Transverse colon (tissue), 4 donors: ENCODE measurements around the gene CIROP. TPM values are rescaled to one million over a fixed set of nuclear protein-coding genes. Genes with fewer than 3 reads are reported as not detected.
A peak's percentile ranks its signal among the peaks of the same experiment; 100 is the strongest.

ENCODE experiments used
- DNase-seq: peaks from one replicate; pipeline ENCODE4 v3.0.0-alpha.2; 2019
- H3K27ac ChIP-seq, 4 donors: fragments of 200-600 bp; sonication (generic); 2 replicates each; pipeline ENCODE4 v1.5.1; 2016 to 2018; ENCODE audit warnings: inconsistent platforms in 4 of 4
- H3K27me3 ChIP-seq: fragments of 200-600 bp; sonication (generic); 2 replicates; pipeline ENCODE4 v1.5.1; 2017; ENCODE audit warnings: inconsistent platforms
- H3K36me3 ChIP-seq, 4 donors: fragments of 200-600 bp; sonication (generic); 2 replicates each; pipeline ENCODE4 v1.5.1; 2017 to 2019; ENCODE audit warnings: inconsistent platforms in 4 of 4
- H3K4me1 ChIP-seq, 4 donors: fragments of 200-600 bp; sonication (generic); 2 replicates each; pipeline ENCODE4 v1.5.1; 2017 to 2020; ENCODE audit warnings: inconsistent platforms in 4 of 4
- H3K4me3 ChIP-seq, 4 donors: fragments of 200-600 bp; sonication (generic); 1 replicate in 1 of 4; 2 replicates in 3 of 4; pipeline versions ENCODE4 v1.5.1 to v1.6.1; 2017 to 2019; ENCODE audit warnings: inconsistent platforms in 4 of 4
- H3K9me3 ChIP-seq, 2 donors: fragments of 200-600 bp; sonication (generic); 2 replicates each; pipeline ENCODE4 v1.5.1; 2017 to 2019; ENCODE audit warnings: inconsistent platforms in 2 of 2
- CTCF ChIP-seq, 5 experiments: fragments of 200-600 bp in 3 of 5; fragments of 450-650 bp in 2 of 5; sonication (generic) in 3 of 5; IDR thresholded peaks; 1 replicate in 2 of 5; 2 replicates in 3 of 5; pipeline ENCODE4 v1.5.1; 2016 to 2017; ENCODE audit warnings: antibody characterized with exemption in 5 of 5, inconsistent platforms in 3 of 5, mild to moderate bottlenecking in 2 of 5, moderate library complexity in 1 of 5
- EP300 ChIP-seq: sonication (generic); formaldehyde crosslinking; IDR thresholded peaks from one replicate; pipeline ENCODE4 v1.6.1; 2017; ENCODE audit warnings: antibody characterized with exemption, low read depth
- POLR2A ChIP-seq: fragments of 450-650 bp; IDR thresholded peaks from one replicate; pipeline ENCODE4 v1.6.1; 2016; ENCODE audit warnings: antibody characterized with exemption, mild to moderate bottlenecking, moderate library complexity
- POLR2AphosphoS5 ChIP-seq, 3 donors: sonication (generic); formaldehyde crosslinking; IDR thresholded peaks; one replicate each; pipeline ENCODE4 v1.6.1; 2016; ENCODE audit warnings: antibody characterized with exemption in 3 of 3
- WGBS, 2 donors: methylation state at CpG; one replicate each; pipeline ENCODE4 v1.1.5; 2018; ENCODE audit warnings: low coverage in 1 of 2; 5-methylcytosine and 5-hydroxymethylcytosine counted together
- in situ Hi-C, 4 donors: fragments of 200-750 bp; cut with MboI; loops; one replicate each; pipeline versions ENCODE4 v1.15.0 to v1.15.1; 2017; ENCODE audit warnings: low sequenced_read_pairs in 3 of 4, low pct_ligation_motif_present in 1 of 4, low pct_unique_long_range_greater_than_20kb in 1 of 4
- intact Hi-C: fragments of 100-400 bp; cut with DNase I; formaldehyde crosslinking; loops from one replicate; pipeline ENCODE4 v1.15.1; 2023; ENCODE audit warnings: low total_unique reads
- total RNA-seq, 4 donors: library from RNA; depleted of rRNA; stranded (reverse); fragments of >200 nt; gene quantifications; one replicate each; pipeline ENCODE4 v1.1.0, GENCODE V29; 2016

The CIROP gene
- total RNA-seq, 4 donors from 2014 or later: not detected

- peak; percentile 85 for DNase-seq
- H3K27ac ChIP-seq: peak overlapping the region; percentile 73 to 90 (median 82)
- TF ChIP-seq EP300 (no peak), CTCF (IDR thresholded peaks at IDR 0.05) (no peak), POLR2AphosphoS5 (IDR thresholded peaks at IDR 0.05) (peak; percentile 68 to 73 (median 69)), POLR2A (peak; percentile 36)
- peaks cover 10 to 48% (median 28%) of the 10 kb centered on the region in 4 donors for H3K4me1 ChIP-seq
- H3K4me3 ChIP-seq: peak overlapping the region; percentile 13 to 57 (median 51)
- intact Hi-C loops: no loop called here
- no peaks in the 10 kb centered on the region for H3K27me3 ChIP-seq
- no peaks in the 10 kb centered on the region for H3K9me3 ChIP-seq
- in situ Hi-C loops: no loop called here
- 0 to 2% methylated on average over 2 to 13 of the region's 14 CpGs for WGBS, 2 donors
- peaks cover 0 to 55% (median 19%) of the 10 kb centered on the region in 4 donors for H3K36me3 ChIP-seq
These were observed 33.4 kb downstream of the CIROP start for GRCh38 chr14:23071244-23071920.

DNA sequence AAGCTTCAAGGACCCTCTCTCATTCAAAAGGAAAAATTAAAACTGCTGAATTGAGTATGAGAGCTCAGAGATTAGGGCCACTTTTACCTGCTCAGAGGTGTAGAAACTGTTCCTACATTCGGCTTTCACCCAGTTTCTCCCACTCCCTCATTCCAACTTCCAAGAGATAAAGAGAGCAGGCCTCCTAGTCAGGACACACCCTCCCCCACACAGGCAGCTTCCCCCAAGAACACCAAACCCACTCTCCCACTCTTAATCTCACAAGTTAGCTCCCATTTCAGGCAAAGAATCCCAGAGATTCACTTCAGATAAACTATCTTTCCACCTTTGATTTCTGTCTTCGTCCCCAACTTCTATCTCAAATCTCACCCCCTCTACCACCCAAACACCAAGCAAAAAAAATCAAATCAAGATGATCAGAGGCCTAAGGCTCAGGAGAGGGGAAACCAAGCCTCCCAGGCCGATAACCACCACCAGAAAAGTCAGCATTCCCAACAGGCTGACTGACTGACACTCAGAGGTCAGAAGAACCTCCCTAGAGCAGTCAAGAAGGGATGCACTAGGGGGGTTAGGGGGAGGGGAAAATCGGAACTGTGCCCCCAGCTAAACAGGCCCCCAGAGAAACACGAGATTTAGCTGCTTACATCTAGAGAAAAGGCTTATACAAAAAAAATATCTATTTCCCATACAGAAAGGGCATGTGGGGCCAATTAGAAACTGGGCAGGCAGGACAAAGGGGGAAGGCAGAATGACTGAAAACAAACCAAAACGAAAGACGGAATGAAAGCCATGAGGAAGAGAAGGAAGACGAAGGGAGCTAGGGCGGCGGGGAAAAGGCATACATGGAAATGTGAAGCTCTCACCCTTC is 34.3 kb downstream of the CIROP start:
- TF ChIP-seq POLR2AphosphoS5 (IDR thresholded peaks at IDR 0.05): no peak
- no peak for TF ChIP-seq POLR2A
- no peak for TF ChIP-seq CTCF (IDR thresholded peaks at IDR 0.05)
- TF ChIP-seq EP300: no peak

GRCh38 chr14:23069413-23069806 is 35.4 kb downstream of the CIROP start:
- WGBS, 2 donors: 82 to 90% methylated on average over 2 to 4 of the region's 4 CpGs
- Histone ChIP-seq H3K36me3 (peaks cover 0 to 52% (median 16%) of the 10 kb centered on the region in 4 donors), H3K27ac (peak overlapping the region; percentile 39 to 55 (median 51)), H3K4me1 (peaks cover 10 to 47% (median 28%) of the 10 kb centered on the region in 4 donors), H3K4me3 (no peak overlapping the region), H3K27me3 (no peaks in the 10 kb centered on the region), H3K9me3 (no peaks in the 10 kb centered on the region)
- in situ Hi-C loops: loop anchor here in 2 of 4 donors (10.0 kb wide), 2 partner anchors 85 to 95 kb away; partner anchors contain the start of gene AJUBA (in 1 of the 2)
- no peak for TF ChIP-seq CTCF (IDR thresholded peaks at IDR 0.05)
- TF ChIP-seq POLR2AphosphoS5 (IDR thresholded peaks at IDR 0.05): no peak
- TF ChIP-seq EP300: no peak
- no peak for TF ChIP-seq POLR2A
- intact Hi-C loops: no loop called here
- DNase-seq: no peak

More for the DNA sequence above, 34.3 kb downstream of the CIROP start:
- Histone ChIP-seq H3K4me3 (peak overlapping the region in 3 of 4 donors; percentile 49 to 57 (median 53)), H3K4me1 (peaks cover 10 to 47% (median 28%) of the 10 kb centered on the region in 4 donors), H3K27ac (peak overlapping the region; percentile 73 to 90 (median 82)), H3K27me3 (no peaks in the 10 kb centered on the region), H3K9me3 (no peaks in the 10 kb centered on the region), H3K36me3 (peaks cover 0 to 55% (median 16%) of the 10 kb centered on the region in 4 donors)
- DNase-seq: no peak
- in situ Hi-C loops: no loop called here
- intact Hi-C loops: no loop called here
- WGBS, 2 donors: 14 to 19% methylated on average over 7 to 10 of the region's 10 CpGs
